ENCODE data around the gene TSSK2.
"Not testable (repeated sequence)": the region's sequence is repeated elsewhere in the genome, so short reads cannot be mapped to it uniquely, and the experiment has no call there.

Gene TSSK2

DNA sequence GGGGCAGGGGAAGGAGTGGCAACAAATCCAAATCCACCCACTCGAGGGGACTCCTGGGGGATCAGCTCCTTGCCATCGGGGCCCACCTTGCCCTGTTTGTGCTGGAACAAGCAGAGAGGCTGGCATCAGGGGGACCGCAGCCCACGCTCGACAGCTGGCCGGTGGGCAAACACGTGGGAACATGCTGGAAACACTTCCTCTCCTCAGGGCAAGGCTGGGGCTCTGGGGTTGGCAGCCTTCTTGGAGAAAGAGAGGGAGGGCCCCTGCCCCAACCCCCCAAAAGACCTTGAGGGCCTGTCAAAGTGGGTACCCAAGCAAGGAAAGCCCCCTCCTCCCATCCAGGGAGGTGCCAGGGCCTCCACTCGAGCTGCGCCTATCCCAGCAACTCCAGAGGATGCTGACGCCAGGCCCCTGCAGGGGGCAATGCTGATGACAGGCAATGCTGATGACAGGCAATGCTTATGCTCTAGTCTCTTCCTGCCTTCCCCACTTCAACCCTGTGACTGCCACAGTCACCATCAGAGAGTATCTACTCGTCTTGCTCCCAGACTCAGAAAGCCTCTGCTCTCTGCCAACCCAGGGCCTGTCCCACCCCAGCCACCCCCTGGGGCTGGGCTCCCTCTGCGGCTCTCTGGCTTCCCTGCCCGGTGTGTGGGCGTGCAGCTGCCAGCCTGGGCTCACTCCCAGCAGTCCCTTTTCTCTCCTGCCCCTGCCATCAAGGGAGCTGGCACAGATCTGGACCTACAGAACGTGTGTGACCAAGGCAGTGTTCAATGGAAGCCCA lies 7.3 kb downstream of the TSSK2 start:
- in situ Hi-C loops (cut with MboI; ENCODE audit: low sequenced_read_pairs): no loop called here

DNA sequence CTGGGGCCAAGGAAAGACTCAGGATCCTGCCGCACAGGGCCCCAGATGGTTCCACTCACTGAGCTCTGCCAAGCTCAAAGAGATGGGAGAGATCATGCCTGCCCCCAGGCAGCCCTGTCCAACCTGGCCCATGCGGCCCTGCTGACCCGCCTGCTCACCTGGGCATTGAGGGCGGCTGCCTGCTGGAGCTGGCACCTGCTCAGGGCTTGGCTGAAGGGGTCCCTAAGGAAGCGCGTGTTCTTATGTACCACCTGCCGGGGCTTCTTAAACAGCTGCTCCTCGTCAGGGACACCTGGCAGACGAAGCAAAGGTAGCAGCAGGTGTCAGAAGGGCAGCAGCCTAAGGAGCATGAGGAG lies 7.9 kb downstream of the TSSK2 start:
- in situ Hi-C loops (cut with MboI; ENCODE audit: low sequenced_read_pairs): no loop called here

DNA sequence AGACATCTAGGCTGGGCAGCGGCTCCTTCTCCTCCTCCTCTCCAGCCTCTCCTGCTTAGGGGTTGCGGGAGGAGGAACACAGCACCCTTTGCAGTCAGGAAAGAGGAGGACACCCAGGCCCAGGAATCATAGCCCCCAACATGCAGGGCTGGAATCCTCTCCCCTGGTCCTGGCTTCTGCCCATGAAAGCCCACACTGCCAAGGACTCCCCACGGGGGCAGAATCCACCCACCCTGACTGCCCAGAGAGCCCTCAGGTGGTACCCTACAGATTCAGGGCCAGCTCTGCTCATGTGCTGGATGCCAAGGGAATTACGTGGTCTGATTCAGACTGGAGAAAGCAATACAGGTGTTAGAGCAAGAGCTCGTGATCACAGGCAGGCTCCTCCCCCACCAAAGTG lies 8.9 kb downstream of the TSSK2 start:
- in situ Hi-C loops (cut with MboI; ENCODE audit: low sequenced_read_pairs): no loop called here

DNA sequence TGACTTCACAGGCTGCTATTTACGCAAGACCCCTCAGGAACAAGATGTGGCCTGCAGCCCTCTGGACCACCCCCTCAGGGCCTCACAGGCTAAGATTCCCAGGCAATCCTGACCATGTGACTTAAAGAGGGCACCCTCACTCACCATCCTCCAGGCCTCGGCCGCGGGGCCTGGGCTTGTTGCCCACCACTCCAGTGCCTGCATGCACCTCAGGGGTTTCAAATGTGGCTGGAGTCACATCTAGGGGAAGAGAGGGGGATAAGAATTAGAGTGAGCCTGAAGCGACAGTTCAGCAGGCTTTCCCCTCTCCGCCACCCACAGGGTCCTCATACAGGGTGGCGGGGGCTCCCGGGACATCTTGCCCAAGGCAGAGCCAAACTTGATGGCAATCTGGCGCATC lies 11.3 kb downstream of the TSSK2 start:
- in situ Hi-C loops (cut with MboI; ENCODE audit: low sequenced_read_pairs): no loop called here

DNA sequence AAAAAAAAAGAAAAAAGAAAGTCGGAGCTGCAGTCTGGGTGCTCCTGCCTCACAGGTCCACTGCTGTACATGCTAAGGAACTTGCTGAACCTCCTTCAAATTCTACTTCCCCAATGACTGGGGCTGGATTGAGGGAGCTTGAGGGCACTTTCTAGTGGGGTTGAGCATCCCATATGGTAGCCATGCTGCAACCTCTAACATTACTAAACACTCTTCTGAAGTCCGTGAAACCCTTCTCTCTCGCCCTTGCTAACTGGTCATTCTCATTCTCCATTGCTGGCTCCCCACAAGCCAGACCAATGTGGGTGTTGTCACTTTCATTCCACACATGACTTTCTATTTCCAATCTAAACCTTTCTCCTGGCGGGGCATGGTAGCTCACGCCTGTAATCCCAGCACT lies 12.1 kb downstream of the TSSK2 start:
- in situ Hi-C loops (cut with MboI; ENCODE audit: low sequenced_read_pairs): no loop called here

DNA sequence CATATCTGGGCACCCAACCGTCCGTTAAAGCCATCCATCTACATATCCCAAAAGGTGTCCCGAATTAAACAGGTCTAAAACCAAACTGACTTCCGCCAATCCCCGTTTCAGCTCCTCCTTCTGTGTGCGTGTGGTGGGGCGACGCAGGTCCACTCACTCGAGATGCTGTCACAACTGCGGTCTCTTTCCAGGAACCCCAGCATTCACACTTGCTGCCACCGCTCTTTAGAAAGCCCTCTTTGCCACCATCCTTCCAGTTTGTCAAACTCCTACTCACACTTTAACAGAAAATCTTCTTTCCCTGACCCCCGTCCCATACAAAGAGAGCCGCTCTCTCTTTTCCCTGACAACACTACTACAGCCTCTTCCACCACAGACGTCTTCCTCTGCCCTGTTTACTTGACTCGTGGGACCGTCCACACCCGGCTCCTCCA lies 12.9 kb downstream of the TSSK2 start:
- in situ Hi-C loops (cut with MboI; ENCODE audit: low sequenced_read_pairs): no loop called here

DNA sequence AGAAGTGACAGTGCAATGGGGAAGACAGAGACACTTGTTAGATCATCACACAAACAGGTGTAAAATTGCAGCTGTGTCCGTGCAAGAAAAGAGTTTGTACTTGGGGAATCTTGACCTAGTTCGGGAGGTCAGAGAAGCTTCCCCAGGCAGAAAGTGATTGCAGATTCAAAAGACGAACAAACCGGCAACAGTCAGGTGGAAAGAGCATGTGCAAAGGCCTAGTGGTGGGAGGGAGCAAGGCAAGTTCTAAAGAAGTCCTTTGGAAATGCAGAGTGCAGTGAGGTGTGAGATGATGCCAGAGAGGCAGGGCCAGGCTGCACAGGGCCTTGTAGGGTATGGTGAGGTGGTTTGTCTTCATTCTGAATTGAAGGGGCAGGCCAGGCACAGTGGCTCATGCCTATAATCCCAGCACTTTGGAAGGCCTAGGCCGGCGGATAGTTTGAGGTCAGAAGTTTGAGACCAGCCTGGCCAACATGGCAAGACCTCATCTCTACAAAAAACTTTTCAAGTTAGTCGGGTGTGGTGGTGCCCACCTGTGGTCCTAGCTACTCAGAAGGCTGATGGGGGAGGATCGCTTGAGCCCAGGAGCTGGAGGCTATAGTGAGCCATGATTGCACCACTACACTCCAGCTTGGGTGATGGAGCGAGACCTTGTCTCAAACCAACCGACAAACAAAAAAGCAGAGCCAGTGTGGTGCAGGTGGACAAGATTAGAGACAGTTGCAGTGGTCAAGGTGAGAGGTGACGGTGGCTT lies 15.3 kb downstream of the TSSK2 start:
- in situ Hi-C loops (cut with MboI; ENCODE audit: low sequenced_read_pairs): no loop called here

DNA sequence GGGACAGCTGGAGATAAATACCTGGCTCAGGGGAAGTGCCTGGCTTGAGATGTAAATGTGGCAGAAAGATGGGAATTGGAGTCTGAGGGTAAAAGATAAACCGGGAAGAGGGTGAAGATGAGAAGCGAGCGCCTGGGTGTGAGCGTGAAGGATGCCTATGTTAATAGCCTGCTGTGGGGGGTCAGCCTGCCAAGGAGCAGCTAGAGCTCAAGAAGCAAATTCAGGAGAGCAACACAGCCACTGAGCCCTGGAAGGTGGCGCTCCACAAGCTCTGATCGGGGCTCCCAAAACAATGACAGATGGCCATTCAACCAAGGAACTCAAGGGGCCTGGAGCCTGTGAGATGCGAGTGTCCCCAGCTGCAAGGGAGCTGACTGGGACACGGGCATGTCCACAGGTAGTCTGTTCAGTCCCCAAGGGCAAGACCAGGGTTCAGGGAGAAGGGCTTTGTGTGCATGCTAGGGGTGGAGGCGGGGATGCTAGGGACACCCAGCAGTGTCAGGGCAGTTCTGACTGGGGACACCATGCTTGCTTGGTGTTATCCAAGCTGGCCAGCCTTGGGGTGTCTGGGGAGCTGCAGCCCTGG lies 16.2 kb downstream of the TSSK2 start:
- in situ Hi-C loops (cut with MboI; ENCODE audit: low sequenced_read_pairs): no loop called here

DNA sequence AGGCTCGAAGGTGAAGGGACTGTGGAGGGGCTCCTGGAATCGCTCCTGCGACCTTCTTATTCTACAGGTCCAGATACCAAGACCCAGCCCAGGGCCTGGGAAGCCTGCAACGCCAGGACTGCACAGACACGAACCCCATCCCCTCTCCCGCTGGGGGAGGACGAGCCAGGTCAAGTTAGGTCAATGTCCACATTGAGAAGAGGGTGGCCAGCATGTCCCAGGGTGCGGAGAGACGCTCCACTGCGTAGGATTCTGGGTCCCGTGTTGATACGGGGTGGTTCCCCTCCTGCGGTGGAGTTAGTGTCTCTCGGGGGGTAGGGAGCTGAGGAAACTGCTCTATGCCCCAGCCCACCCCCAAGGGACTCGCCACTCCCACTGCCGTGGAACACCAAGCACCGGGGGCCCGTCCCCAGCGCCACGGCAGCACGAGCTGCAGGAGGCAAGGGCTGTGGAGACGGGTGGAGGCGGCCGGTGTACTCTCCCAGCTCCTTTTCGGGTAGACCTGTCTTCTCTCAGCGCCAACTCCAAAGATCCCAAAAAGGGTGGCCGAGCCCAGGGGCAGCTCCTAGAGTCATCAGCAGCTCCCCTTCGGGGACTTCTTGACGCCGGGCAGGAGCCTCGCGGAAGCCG lies 17.4 kb downstream of the TSSK2 start:
- in situ Hi-C loops (cut with MboI; ENCODE audit: low sequenced_read_pairs): no loop called here

DNA sequence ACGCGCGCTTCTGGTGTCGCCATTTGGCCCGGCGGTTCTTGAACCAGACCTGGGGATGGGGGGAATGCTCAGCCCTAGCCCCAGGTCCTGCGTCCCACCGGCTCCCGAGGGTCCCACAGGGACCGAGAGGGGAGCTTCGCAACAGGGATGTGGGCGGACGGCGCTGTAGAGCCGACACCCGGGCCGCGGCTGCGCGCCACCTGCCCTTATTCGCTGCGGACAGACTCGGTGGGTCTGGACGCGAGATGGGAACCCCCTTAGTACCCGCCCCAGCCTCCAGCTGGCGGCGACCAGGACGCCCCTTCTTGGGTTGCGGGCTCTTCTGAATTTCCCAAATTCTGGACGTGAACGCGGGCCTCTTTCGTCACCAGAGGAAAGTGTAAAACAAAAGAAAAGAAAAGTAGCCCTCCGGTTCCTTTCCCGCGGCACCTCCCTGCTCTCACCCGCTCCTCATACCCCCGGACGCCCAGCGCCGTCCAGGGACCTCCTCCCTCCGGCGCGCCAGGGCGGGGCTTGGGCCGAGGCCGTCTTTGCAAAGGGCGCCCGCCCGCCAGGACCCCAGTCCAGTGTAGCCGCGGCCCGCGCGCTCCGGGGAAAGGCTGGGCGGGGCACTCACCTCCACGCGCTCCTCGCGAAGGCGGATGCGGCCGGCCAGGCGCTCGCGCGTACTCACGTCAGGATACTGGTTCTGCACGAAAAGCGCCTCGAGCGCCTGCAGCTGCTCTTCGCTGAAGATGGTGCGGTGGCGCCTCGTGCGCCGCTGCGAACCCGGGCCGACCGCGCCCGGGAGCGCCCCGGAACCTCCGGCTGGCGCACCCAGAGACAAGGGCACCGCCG lies 18.2 kb downstream of the TSSK2 start:
- in situ Hi-C loops (cut with MboI; ENCODE audit: low sequenced_read_pairs): no loop called here

DNA sequence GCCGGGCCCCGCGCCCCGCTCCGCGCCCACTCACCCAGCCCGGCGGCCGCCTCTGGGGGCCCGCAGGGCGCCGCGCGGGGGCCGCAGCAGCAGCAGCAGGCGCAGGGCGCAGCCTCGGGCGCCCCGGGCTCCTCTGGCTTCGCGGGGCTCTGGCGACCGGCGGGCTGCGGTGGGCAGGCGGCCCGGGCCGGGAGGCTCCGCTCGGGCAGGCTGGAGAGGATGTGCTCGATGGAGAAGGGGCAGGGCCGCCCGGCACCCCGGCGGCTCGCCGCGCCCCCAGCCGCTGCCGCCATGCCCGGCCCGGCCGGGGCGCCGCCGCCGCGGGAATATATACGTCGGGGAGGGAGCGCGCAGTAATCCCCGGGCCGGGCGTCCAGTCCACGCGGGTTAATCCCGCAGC lies 18.9 kb downstream of the TSSK2 start, which contains the start of gene GSC2:
TSS of gene GSC2 (minus strand) at position 302 of the 400 bp plus-strand sequence. CDS start at position 293, 9 bp downstream.
- in situ Hi-C loops (cut with MboI; ENCODE audit: low sequenced_read_pairs): no loop called here

DNA sequence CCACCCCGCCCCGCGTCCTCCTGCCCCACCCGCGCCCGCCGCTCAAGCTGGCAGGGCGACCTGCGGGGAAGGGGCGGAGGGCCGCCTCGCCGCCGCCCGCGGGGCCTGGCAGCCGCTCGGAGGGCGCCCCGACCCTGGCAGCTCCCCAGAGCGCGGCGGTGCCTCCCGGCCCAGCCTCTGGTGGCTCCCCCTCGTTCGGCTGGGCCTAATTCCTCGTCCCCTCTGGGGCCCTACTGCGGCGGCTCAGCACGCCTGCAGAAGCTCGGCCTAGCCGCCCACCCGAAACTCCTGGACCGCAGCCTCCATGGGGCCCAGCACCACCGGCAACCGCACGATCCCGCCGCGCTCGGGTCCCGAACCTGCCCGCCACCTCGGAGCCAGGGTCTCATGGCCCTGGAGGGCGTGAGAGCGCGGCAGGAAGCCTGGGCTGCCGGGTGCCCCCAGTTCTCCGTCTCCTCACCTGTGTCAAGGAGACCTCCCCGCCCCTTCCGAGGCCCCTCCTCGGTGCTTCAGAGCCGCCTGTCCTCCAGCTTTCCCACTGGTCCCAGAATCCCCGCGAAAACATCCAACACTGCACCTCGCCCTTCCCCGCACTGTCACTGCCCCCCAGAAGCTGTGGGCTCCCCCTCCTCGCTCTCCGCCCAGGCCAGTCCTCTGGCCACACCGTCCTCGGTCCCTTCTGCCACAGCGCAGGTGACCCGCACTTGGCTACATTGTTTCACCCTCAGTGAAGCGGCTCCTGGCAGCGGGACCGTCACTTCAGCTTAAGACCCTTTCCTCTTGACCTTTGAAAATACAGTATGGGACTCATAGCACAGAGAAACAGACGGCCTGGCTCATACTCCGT lies 19.6 kb downstream of the TSSK2 start:
- in situ Hi-C loops (cut with MboI; ENCODE audit: low sequenced_read_pairs): no loop called here

DNA sequence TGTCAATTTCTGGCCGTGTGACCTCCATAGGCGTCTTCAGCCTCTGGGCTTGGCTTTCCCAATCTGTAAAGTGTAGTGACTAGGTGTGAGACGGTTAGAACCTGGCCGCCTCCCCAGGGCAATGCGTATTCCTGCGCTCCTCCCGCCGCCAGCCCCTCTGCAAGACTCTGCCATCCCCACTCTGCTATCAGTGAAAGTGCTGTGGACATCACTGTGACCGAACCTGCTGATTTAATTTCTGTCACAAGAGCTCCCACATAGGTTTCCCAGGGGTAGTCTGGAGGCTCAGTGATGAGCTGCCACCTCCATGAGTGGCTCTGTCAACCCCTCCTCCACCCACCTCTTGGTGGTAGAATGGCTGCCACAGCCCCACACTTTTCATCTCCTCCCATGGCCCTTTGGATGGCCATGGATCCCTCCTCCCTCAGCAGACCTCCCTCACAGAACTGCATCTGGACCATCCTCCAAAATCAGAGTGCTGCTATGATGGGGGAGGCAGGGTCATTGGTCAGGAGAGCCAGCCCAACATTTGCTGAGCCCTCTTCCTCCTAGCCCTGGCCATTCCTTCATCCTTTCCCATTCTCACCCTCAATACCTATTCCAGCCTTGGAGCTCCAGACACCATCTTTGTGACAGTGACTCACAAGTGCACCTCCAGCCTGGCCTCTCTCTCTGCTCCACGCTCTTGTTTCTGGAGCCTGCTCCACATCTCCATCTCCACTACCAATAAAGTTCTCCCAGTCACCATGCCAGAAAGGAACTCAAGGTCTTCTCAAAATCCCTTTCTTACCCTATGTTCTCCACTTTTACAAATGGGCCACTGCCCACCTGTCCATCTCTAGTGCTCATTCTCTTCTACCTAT lies 20.5 kb downstream of the TSSK2 start:
- in situ Hi-C loops (cut with MboI; ENCODE audit: low sequenced_read_pairs): no loop called here

DNA sequence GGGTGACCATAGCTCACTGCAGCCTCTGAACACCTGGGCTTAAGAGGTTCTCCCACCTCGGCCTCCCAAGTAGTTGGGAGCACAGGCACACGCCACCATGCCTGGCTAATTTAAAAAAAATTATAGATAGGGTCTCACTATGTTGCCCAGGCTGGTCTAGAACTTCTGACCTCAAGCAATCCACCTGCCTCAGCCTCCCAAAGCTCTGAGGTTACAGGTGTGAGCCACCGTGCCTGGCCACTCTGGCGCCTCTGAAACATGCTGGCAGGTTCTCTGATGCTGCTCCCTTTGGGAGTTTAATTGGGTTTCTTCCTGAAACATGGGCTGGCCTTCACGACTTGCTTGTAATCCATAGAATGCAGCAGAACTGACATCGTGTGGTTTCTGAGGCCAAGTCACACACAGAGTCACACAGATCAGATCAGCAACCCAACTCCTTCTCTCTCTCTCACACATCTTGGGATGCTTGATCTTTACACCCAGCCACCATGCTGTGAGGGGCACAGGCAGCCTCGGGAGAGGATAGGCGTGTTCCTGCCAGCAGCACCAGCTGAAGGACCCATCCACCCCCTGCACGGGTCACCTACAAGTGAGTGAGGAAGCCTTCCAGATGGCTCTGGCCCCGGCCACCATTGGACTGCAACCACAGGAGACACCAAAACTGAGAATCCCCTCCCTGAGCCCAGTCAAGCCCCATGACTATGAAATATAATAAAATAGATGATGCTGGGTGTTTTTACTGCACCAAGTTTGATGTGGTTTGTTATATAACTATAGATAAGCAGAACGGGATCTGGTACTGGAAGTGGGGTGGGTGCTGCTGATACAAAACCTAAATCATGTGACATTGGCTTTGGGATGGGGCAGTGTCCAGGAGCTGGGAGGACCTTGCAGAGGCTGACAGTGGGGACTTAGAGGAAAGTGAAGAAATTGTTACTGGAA lies 22.1 kb downstream of the TSSK2 start:
- in situ Hi-C loops (cut with MboI; ENCODE audit: low sequenced_read_pairs): no loop called here

DNA sequence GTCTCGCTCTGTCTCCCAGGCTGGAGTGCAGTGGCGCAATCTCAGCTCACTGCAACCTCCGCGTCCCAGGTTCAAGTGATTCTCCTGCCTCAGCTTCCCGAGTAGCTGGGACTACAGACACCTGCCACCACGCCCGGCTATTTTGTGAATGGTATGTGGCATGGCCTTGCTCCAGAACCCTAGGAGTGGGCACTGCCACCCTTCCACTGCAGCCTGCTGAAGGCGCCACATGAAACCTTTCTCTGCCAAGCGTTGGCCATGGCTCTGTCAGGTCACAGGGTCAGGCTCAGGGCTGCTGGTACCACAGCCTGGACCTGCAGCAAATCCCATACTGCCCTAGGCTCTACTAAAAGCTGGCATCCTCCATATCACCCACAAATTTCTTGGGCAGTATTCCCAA lies 25.0 kb downstream of the TSSK2 start:
- in situ Hi-C loops (cut with MboI; ENCODE audit: low sequenced_read_pairs): not testable (repeated sequence)

DNA sequence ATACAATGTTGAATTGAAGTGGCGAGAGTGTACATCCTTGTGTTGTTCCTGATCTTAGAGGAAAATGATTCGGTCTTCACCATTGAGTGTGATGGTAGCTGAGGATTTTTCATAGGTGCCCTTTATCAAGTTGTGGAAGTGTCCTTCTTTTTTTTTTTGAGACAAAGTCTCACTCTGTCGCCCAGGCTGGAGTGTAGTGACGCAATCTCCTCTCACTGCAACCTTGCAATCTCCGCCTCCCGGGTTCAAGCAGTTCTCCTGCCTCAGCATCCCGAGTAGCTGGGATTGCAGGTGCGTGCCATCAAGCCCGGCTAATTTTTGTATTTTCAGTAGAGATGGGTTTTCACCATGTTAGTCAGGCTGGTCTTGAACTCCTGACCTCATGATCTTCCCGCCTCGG lies 27.5 kb downstream of the TSSK2 start:
- in situ Hi-C loops (cut with MboI; ENCODE audit: low sequenced_read_pairs): not testable (repeated sequence)

DNA sequence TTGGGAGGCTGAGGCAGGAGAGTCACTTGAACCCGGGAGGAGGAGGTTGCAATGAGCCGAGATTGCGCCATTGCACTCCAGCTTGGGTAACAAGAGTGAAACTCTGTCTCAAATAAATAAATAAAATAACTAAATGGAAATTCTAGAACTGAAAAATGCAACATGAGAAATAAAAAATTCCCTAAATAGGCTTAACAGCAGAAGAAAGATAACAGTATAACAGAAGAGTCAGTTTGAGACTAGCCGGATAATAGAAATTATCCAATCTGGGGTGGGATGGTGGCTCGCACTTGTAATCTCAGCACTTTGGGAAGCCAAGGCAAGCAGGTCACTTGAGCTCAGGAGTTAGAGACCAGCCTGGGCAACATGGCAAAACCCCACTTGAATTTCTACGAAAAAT lies 33.3 kb downstream of the TSSK2 start:
- in situ Hi-C loops (cut with MboI; ENCODE audit: low sequenced_read_pairs): no loop called here

DNA sequence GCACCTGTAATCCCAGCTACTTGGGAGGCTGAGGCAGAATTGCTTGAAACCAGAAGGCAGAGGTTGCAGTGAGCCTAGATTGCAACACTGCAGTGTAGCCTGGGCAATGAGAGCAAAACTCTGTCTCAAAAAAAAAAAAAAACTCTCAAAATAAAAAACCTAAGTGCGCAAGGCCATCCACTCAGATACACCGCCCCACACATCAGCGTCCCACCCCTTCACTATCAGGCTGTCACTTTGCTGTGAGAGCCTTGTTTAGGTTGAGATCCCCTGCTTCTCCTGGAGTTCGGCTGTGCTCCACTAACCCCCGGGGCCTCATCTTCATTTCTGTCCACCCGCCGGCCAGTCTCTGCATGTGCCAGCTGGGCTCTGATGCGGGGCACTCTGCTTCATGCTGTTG lies 35.3 kb downstream of the TSSK2 start:
- in situ Hi-C loops (cut with MboI; ENCODE audit: low sequenced_read_pairs): no loop called here

Measured in HL-60/S4 treated with phorbol 12-myristate 13-acetate at 8.2 ng/mL for 4 days and 3 days (cell line).